Inferior parietal cortex (tissue), 1 donor: Measurements from ENCODE around the gene ZNF506.
"Not testable (repeated sequence)": the region's sequence is repeated elsewhere in the genome, so short reads cannot be mapped to it uniquely, and the experiment has no call there.

Experiments
- DNase-seq: peaks from one replicate; pipeline ENCODE4 v3.0.0-alpha.2; 2016; ENCODE audit errors: extremely low spot score

Gene ZNF506

GRCh38 chr19:19778666-19779065, 42.9 kb downstream of the ZNF506 start:
- DNase-seq: no peak

- no peak for DNase-seq
These were observed 43.9 kb downstream of the ZNF506 start for GRCh38 chr19:19777692-19778091.

- DNase-seq: peak; percentile 98
These were observed 45.1 kb downstream of the ZNF506 start for GRCh38 chr19:19776206-19777008.

GRCh38 chr19:19775891-19776205, 45.7 kb downstream of the ZNF506 start:
- no peak for DNase-seq

- DNase-seq: no peak
These were observed 47.1 kb downstream of the ZNF506 start for GRCh38 chr19:19774354-19775033.

GRCh38 chr19:19771963-19772362, 49.6 kb downstream of the ZNF506 start:
- not testable (repeated sequence) for DNase-seq

- DNase-seq: not testable (repeated sequence)
These were observed 51.6 kb downstream of the ZNF506 start for GRCh38 chr19:19769971-19770370.

- no peak for DNase-seq
These were observed 63.4 kb downstream of the ZNF506 start for GRCh38 chr19:19758164-19758563.

GRCh38 chr19:19752760-19753403, 68.7 kb downstream of the ZNF506 start:
- no peak for DNase-seq

- no peak for DNase-seq
These were observed 69.7 kb downstream of the ZNF506 start for GRCh38 chr19:19751846-19752245.

GRCh38 chr19:19750842-19751790, 70.4 kb downstream of the ZNF506 start:
- no peak for DNase-seq

- DNase-seq: no peak
These were observed 71.4 kb downstream of the ZNF506 start for GRCh38 chr19:19749908-19750841.

GRCh38 chr19:19749117-19749907, 72.2 kb downstream of the ZNF506 start:
- DNase-seq: no peak

GRCh38 chr19:19748249-19748938, 73.2 kb downstream of the ZNF506 start:
- DNase-seq: no peak

- no peak for DNase-seq
These were observed 74.0 kb downstream of the ZNF506 start for GRCh38 chr19:19747357-19748220.

GRCh38 chr19:19746286-19747213, 75.0 kb downstream of the ZNF506 start:
- no peak for DNase-seq
